ENCODE data around the gene TGFB1. TPM values are rescaled to one million over a fixed set of nuclear protein-coding genes. Genes with fewer than 3 reads are reported as not detected.

The TGFB1 gene
- total and polyA plus RNA-seq, 9 of the 15 experiments (the other 6 are each of a cell fraction or from before 2014, with no cell fraction given): 0.24 to 159 (median 17.2) TPM

- TF ChIP-seq TFAM (CRISPR knock-in tag; conservative IDR thresholded peaks at IDR 0.05) (no peak), ZNF146 (CRISPR knock-in tag; IDR thresholded peaks at IDR 0.05; ENCODE audit: unreplicated experiment) (no peak), RHOXF2B (CRISPR knock-in tag; conservative IDR thresholded peaks at IDR 0.05) (no peak), MED1 (CRISPR knock-in tag; IDR thresholded peaks at IDR 0.05; ENCODE audit: borderline replicate concordance) (no peak), ZNF436 (CRISPR knock-in tag; IDR thresholded peaks at IDR 0.05) (peak; percentile 3; the same call in 1 of the 2 replicates), BCLAF1 (IDR thresholded peaks at IDR 0.05; ENCODE audit: borderline replicate concordance in 1 of 2, control insufficient read depth in 1 of 2, low read depth in 2 of 2, low read length in 1 of 2) (peak in 1 of 2 experiments; percentile 91; a peak in 1 of 4 replicates), DIDO1 (tag; IDR thresholded peaks at IDR 0.05; ENCODE audit: low read depth) (peak; percentile 97), FOXK2 (conservative IDR thresholded peaks at IDR 0.05 in 1 of 2, IDR thresholded peaks at IDR 0.05 in 1 of 2; ENCODE audit: low read depth in 2 of 2) (peak; percentile 55 to 74; a peak in 3 of 4 replicates), ARHGAP35 (IDR thresholded peaks at IDR 0.05; ENCODE audit: partially characterized antibody) (peak; percentile 79), CHD1 (IDR thresholded peaks at IDR 0.05; ENCODE audit: low read length) (peak; percentile 16), ZEB2 (IDR thresholded peaks at IDR 0.05) (peak; percentile 99), SIN3A (IDR thresholded peaks at IDR 0.05; ENCODE audit: borderline replicate concordance in 2 of 2, control insufficient read depth in 1 of 2, low read depth in 2 of 2, low read length in 2 of 2) (peak; percentile 66 to 95; a peak in 2 of 4 replicates)
- TF ChIP-seq, protein P1, sequence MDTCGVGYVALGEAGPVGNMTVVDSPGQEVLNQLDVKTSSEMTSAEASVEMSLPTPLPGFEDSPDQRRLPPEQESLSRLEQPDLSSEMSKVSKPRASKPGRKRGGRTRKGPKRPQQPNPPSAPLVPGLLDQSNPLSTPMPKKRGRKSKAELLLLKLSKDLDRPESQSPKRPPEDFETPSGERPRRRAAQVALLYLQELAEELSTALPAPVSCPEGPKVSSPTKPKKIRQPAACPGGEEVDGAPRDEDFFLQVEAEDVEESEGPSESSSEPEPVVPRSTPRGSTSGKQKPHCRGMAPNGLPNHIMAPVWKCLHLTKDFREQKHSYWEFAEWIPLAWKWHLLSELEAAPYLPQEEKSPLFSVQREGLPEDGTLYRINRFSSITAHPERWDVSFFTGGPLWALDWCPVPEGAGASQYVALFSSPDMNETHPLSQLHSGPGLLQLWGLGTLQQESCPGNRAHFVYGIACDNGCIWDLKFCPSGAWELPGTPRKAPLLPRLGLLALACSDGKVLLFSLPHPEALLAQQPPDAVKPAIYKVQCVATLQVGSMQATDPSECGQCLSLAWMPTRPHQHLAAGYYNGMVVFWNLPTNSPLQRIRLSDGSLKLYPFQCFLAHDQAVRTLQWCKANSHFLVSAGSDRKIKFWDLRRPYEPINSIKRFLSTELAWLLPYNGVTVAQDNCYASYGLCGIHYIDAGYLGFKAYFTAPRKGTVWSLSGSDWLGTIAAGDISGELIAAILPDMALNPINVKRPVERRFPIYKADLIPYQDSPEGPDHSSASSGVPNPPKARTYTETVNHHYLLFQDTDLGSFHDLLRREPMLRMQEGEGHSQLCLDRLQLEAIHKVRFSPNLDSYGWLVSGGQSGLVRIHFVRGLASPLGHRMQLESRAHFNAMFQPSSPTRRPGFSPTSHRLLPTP (IDR thresholded peaks at IDR 0.05; ENCODE audit: borderline replicate concordance, extremely low read depth, insufficient read length): no peak
- TF ChIP-seq, protein P2, sequence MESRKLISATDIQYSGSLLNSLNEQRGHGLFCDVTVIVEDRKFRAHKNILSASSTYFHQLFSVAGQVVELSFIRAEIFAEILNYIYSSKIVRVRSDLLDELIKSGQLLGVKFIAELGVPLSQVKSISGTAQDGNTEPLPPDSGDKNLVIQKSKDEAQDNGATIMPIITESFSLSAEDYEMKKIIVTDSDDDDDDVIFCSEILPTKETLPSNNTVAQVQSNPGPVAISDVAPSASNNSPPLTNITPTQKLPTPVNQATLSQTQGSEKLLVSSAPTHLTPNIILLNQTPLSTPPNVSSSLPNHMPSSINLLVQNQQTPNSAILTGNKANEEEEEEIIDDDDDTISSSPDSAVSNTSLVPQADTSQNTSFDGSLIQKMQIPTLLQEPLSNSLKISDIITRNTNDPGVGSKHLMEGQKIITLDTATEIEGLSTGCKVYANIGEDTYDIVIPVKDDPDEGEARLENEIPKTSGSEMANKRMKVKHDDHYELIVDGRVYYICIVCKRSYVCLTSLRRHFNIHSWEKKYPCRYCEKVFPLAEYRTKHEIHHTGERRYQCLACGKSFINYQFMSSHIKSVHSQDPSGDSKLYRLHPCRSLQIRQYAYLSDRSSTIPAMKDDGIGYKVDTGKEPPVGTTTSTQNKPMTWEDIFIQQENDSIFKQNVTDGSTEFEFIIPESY (CRISPR knock-in tag; IDR thresholded peaks at IDR 0.05): peak; percentile 23; the same call in 1 of the 2 replicates
Measured at GRCh38 chr19:41310033-41310831, 43.5 kb downstream of the TGFB1 start, which contains the start of gene CCDC97 (continued).
